ENCODE measurements around the gene EXOSC5. TPM values are rescaled to one million over a fixed set of nuclear protein-coding genes. Genes with fewer than 3 reads are reported as not detected.

Gene EXOSC5
- total and polyA plus RNA-seq, 9 of the 15 experiments (the other 6 are each of a cell fraction or from before 2014, with no cell fraction given) = 10.9 to 75.5 (median 37.8) TPM

- TF ChIP-seq NFRKB (IDR thresholded peaks at IDR 0.05; ENCODE audit: low read depth) (peak; percentile 97), POLR3A (IDR thresholded peaks at IDR 0.05; ENCODE audit: borderline replicate concordance, extremely low read depth, insufficient read depth, insufficient read length) (no peak), ZNF77 (CRISPR knock-in tag; IDR thresholded peaks at IDR 0.05) (no peak), ZKSCAN3 (CRISPR knock-in tag; IDR thresholded peaks at IDR 0.05) (no peak), SETDB1 (IDR thresholded peaks at IDR 0.05; ENCODE audit: low read length) (peak; percentile 33), THRB (CRISPR knock-in tag; conservative IDR thresholded peaks at IDR 0.05) (peak; percentile 74; the same call in 1 of the 2 replicates), CC2D1A (IDR thresholded peaks at IDR 0.05) (no peak), ZNF511 (CRISPR knock-in tag; IDR thresholded peaks at IDR 0.05) (no peak), ZNF282 (CRISPR knock-in tag; IDR thresholded peaks at IDR 0.05) (no peak), CXXC5 (CRISPR knock-in tag; IDR thresholded peaks at IDR 0.05) (peak; percentile 82), HEY1 (CRISPR knock-in tag; IDR thresholded peaks at IDR 0.05; ENCODE audit: borderline replicate concordance) (no peak), TCF7L2 (IDR thresholded peaks at IDR 0.05; ENCODE audit: low read depth, low read length) (no peak), ZNF24 (IDR thresholded peaks at IDR 0.05) (peak; percentile 7; the same call in 1 of the 2 replicates), ARID4B (CRISPR knock-in tag; IDR thresholded peaks at IDR 0.05) (peak; percentile 98), DNMT1 (IDR thresholded peaks at IDR 0.05) (no peak), PHF8 (IDR thresholded peaks at IDR 0.05; ENCODE audit: borderline replicate concordance, low read length) (peak; percentile 86), CCNT2 (IDR thresholded peaks at IDR 0.05; ENCODE audit: borderline replicate concordance, extremely low read depth, insufficient read length, low read depth, low read length) (peak; percentile 69), HINFP (tag; conservative IDR thresholded peaks at IDR 0.05; ENCODE audit: low read depth) (peak; percentile 73), SP1 (CRISPR knock-in tag; IDR thresholded peaks at IDR 0.05) (peak; percentile 83), HMG20B (CRISPR knock-in tag; IDR thresholded peaks at IDR 0.05) (no peak), SMARCA5 (IDR thresholded peaks at IDR 0.05) (no peak)
These were observed at the start of gene EXOSC5, which contains the start of gene BCKDHA (continued) for GRCh38 chr19:41397086-41398049.
